Erythroblast (primary cell): ENCODE data around the gene CDKAL1.

ENCODE experiments used
- GATA1 ChIP-seq: IDR thresholded peaks from 2 replicates; pipeline ENCODE4 v1.6.1; 2011; ENCODE audit warnings: low read depth, mild to moderate bottlenecking, control low read depth, low read length, moderate library complexity
- POLR2A ChIP-seq: IDR thresholded peaks from 2 replicates; pipeline ENCODE4 v1.6.1; 2011; ENCODE audit warnings: mild to moderate bottlenecking, low read length

- no peak for TF ChIP-seq POLR2A
- no peak for TF ChIP-seq GATA1
Measured at GRCh38 chr6:20882014-20882413, 347.8 kb downstream of the CDKAL1 start.
